Measurements from ENCODE around the gene ARID5B.
"Not testable (repeated sequence)": the region's sequence is repeated elsewhere in the genome, so short reads cannot be mapped to it uniquely, and the experiment has no call there.

The ARID5B gene

DNA sequence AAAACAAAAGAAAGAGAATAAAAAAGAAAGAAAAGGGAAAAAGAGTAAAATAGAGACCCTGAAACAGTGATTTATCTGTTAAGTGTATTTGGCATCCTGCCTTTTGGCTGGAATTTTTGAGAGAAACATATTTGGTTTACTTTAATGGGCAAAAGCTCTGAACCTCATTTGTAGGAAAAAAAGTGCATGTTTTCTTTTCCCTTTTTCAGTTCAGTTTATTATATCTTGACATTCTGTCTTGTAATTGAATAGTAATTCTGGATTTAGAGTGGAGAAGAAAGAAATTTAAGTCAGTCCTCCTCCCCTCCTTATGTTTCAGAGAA lies 69.5 kb downstream of the ARID5B start:
- no peak for DNase-seq

DNA sequence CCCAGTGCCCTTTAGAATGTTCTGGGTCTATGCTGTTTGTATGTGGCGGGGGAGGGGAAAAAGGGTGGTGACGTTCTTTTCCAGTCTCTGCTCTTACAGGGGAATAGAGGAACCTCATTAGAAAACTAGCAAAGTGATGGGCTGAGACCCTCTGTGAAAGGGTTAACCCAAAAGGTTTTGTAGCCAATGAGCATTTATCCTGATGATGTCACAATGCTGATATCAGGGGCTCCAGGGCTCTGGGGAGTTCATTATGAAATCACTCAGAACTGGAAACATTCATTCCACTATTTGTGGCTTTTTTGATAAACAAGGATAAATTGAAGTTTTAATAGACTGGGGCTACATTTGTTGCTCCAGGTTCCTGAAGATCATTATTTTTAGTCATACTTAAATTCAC lies 71.7 kb downstream of the ARID5B start:
- DNase-seq = no peak

DNA sequence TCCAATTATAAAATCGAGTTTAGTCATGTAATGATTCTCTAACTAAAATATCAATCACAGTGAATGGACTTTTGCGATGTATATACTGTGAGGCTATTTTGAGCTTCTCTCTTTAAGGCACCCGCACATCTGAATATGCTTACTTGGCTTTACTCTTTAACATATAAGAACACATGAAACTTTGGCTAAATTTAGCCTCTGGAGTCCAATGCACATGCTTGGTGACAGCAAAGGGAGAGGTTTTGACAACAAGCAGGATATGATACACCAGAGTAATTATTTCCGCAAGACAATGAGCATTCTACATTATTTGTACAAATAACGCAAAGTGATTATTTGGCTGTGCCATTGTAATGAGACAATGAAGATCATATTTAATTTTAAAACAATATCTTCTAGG lies 72.4 kb downstream of the ARID5B start:
- DNase-seq = no peak

DNA sequence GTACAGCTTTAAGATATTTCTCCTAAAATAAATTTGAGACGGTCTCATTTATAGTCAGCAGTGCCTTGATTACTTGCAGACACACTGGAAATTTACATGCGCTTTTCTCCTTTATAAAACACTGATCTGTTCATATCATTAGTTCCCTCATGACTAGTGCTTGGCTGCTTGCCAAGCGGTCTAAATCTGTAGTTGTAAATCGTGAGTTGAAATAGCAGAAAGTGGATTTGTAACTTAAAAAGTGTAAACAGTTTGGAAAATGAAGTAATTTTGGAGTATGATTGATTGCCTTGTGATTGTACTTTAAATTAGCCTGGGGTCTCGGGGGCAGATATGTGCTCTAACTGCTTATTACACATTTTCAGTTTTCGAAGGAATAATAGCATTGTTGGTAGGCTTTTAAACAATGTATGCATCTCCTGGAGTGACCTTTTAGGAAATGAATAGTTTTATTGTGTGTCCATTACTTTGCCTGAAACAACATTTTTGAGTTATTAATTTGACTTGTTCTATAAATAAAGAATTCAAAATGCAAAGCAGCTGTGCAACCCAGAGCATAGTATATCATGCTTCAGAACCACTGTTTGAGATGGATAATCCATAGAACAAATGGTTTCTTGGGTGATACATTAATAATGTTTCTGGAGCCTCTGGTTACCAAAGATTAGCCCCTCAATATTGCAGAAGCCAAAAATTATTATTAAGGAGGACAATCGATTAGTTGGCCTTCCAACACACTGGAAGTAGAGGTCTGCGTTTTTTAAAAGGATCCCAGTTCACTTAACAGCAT lies 73.3 kb downstream of the ARID5B start:
- peak in 1 of 2 experiments; percentile 46 for DNase-seq

DNA sequence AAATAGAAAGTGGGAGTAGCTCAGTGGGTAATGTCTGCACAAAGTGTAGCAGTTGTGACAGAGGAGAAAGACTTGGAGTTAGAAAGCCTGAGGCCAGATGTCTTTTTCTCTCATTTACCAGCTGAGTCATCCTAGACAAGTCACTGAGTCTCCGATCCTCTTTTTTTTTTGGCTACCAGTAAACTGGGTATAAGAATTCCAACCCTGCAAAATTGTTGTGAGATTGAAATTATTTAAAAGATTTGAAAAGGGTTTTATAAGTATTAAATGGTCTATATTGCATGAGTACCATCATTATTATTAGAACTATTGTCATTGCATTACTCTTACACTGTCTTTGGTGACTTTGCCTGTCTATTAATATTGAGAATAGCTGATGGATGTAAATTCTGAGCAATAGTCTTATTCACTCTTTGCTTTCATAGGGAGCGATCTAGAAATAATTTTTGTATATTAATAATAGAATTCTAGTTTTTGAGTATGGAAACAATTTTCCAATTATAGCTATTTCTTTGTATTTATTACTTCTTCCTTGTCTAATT lies 74.0 kb downstream of the ARID5B start:
- peak in 1 of 2 experiments; percentile 52 for DNase-seq

DNA sequence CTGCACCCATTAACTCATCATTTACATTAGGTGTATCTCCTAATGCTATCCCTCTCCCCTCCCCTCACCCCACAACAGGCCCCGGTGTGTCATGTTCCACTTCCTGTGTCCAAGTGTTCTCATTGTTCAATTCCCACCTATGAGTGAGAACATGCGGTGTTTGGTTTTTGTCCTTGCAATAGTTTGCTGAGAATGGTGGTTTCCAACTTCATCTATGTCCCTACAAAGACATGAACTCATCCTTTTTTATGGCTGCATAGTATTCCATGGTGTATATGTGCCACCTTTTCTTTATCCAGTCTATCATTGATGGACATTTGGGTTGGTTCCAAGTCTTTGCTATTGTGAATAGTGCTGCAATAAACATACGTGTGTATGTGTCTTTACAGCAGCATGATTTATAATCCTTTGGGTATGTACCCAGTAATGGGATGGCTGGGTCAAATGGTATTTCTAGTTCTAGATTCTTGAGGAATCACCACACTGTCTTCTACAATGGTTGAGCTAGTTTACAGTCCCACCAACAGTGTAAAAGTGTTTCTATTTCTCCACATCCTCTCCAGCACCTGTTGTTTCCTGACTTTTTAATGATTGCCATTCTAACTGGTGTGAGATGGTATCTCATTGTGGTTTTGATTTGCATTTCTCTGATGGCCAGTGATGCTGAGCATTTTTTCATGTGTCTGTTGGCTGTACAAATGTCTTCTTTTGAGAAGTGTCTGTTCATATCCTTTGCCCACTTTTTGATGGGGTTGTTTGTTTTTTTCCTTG lies 75.6 kb downstream of the ARID5B start:
- DNase-seq = not testable (repeated sequence)

DNA sequence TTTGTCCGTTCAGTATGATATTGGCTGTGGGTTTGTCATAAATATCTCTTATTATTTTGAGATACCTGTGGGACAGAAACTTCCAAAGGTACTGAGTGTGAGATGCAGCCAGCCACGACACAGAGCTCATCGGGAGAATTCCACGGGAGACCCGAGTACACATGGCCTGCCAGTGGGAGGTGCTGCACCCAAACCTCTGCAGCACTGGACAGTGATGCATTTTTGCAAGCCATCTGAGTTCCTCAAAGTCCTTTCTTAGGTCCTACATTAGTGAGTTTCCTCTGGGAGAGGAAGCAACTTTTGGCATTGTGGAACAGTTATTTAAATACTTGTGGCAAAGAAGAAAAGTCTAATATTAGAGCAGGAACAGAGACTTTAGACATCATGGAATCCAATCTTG lies 77.5 kb downstream of the ARID5B start:
- DNase-seq = no peak

DNA sequence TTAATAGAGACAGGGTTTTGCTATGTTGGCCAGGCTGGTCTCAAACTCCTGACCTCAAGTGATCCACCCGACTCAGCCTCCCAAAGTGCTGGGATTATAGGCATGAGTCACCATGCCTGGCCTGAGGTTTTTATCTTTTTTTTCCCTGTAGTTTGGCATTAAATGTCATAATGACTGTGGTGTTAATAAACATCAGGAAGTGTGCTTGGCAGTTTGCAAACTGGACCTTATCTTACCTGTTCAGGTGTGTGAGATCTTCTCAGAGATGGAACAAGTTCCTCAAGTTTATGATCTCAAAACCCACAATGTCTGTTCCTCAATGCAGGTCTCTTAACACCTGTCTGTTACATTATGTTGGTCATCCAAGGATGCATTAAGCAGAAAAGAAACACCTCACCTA lies 80.0 kb downstream of the ARID5B start:
- no peak for DNase-seq

DNA sequence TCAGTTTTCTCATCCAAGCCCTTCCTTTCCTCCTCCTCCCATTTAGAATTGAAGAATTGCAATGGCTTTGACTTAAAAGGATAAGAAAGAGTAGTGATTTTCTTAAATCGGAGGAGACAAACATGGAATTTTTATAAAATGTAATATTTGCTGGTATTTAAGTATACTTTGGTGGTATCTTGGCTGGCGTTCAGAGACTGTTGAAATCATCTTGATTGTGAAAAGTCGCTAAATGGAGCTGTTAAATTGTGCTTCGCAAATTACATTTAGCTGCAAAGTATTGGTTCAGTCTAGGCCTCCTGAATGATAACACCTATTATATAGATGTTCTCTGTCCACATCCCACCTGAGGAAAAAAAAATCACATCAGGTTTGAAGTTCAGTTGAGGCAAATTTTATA lies 81.8 kb downstream of the ARID5B start:
- DNase-seq = no peak

DNA sequence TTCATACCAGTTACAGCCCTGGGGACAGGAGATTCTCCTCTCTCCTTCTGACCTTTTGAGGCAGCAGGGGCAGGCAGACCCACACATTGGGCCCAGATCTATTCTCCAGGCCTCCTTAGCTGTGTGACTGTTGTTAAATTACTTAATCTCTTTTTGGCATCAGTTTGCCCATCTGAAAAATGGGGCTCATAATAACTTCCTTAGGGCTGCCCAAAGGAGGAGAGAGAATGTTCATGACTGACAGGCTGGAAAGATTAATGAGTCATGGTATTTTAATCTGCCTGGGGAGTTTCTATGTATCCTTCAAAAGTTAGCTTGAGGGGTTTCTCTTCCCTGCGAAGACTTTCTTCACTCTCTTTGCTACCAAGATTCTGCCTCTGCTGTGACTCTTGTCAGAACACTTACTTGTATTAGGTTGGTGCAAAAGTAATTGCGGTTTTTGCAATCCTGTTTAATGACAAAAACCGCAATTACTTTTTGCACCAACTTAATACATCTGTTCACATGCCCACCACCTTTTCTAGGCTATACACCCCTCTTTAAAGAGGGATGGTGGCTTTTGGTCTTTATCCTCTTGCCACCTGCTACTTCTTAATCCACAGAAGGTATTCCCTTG lies 83.4 kb downstream of the ARID5B start:
- no peak for DNase-seq

DNA sequence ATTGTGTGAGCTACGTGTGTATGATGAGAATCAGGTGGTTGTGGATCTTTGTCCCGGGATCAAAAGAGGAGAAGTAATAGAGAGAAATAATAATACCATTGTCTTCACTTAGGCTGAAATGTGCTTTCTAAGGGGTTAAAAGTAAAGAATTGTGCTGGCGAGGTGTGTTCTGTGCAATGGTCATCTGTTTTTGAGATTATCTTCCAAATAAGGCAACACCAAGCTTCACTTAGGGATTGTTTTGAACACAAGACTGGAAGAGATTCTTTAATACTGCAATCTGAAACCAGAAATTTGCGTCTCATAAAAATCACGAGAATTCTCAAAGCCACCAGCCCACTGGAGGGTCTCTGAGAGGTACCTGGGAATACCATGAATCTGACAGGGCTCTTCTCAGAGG lies 84.2 kb downstream of the ARID5B start:
- DNase-seq = no peak

DNA sequence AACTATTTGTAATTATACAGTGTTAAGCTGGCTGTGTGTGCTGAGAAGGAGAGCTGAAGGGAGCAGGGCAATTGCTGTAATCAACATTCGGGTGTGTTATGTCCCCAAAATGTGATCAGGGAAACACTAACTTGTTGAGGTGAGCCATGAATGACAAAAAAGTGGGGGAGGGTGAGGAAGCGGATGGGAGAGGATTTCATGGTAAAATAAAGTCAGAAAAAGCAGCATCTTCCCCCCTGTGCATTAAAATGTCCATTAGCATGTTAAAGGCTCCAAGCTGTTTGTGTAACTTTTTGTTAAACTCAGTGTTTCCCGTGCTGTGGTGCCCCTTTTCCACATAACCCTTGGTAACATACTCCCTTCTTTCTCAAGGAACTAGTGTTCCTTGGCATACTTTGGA lies 84.9 kb downstream of the ARID5B start:
- DNase-seq = no peak

DNA sequence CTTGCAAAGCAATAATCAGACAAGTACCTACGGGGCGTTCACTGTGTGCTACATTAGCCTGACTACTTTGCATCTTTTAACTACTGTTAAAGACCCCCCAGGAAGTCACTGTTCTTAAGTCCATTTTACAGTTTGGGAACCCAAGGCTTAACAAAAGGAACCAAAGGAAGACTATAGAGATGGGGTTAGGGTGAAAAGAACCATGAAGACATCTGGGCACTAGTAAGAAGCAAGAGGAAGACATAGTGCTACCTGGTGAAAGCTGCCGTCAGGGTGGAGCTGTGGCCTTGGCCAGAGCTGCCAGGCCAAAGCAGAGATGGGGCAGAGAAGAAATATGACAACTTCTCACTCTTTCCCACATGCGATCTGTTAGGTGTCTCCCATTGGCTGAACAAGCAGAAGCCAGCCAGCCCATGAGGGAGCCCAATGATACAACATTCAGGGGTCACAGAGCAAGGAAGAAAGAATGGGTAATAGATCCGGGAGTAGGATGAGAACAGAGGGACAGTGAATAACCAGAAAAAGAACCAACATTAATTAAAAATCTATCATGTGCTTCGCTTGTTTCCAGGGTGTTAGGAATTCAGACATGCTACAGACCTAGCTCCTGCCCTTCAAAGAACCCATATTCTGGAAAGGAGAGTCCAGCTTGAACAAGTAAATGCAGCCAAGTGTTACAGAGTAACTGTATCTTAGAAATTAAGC lies 85.4 kb downstream of the ARID5B start:
- no peak for DNase-seq

DNA sequence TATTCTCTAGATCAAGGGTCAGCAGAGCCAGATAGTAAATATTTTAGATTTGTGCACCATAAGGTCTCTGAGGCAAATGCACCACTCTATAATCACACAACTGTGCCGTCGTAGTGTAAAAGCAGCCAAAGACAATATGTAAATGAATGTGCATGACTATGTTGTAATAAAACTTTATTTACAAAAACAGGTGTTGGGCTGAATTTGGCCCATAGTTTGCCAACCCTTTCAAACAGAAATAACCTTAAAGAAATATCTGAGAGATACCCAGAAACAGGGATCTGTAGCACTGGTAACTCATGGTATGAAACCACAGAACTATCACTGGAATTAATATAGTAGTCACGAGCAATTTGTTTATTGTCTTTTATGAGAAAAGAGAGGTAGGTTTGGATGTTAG lies 86.0 kb downstream of the ARID5B start:
- DNase-seq = peak in 1 of 2 experiments; percentile 9

DNA sequence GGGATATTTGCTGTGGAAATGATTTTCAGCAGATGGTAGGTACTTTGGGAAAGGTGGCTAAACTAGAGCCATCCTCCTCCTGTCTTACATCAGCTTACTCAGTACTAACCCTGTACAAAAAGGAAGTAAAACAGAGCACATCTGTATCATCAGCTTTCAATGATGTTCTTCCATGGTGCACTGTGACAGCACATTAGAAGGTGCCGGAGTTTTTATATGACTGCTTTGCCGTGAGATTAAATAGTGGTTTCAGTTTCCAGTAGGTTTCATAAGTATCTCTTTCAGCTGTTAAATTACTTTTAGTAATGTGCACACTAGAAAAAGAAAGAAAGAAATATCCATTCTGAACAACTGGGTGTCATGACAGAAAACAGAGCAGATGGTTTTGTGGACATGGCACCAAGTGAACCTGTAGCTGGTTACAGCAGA lies 86.5 kb downstream of the ARID5B start:
- DNase-seq = no peak

DNA sequence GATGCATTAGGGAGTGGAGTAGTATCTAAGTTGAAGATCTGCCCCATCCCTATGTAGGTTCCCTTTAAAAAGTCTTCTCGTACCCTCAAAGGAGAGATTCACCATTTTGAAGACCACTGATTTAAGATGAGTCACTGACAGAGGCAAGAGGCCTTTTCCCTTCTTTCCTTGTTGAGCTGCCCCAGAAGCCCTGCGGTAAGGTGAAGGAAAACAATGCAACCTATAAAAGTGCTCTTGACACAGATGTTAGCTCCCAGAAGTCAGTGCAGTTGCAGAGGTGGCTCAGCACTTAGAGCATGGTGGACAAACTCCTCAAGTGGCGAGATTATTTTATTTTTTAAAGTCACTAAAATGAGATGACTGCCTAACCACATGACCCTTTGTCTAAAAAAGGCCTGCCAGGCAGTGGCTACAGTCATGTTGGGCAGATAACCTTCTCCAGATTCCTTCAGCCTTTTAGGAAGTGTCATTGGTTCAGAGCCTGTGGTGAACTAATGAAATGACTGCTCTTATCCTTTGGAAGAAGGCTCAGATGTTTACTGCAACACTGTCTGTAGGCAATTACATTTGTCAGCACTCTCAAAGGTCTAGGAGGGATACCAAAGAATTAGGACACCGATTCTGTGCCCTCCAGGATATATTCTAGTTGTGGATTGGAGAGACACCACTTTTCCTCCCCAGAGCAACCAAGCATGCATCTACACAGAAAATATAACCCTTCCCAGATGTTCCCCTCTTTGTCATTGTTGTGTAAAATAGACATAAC lies 88.7 kb downstream of the ARID5B start:
- no peak for DNase-seq

DNA sequence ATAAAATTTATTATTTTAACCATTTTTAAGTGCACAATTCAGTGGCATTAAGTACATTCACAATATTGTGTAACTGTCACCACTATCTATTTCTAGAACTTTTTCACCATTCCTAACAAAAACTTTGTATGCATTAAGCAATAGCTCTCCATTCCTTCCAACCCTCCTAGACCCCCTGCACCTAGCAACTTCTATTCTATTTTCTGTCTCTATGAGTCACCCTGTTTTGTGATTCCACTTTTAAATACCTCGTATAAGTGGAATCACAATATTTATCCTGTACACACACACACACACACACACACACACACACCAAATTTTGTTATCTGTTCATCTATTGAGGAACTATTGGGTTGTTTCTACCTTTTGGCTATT lies 89.2 kb downstream of the ARID5B start:
- no peak for DNase-seq

DNA sequence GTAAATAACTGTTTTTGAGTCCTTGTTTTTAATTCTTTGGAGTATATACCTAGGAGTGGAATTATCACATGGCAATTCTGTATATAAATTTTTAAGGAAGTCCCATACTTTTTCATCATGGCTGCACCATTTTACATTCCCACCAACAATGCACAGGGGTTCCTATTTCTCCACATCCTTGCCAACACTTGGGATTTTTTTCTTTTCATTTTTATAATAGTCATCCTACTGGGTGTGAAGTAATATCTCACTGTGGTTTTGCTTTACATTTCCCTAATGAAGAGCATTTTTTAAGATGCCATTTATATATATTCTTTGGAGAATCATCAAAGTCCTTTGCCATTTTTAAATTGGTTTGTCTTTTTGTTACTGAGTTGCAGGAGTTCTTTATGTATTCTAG lies 89.7 kb downstream of the ARID5B start:
- DNase-seq = no peak

DNA sequence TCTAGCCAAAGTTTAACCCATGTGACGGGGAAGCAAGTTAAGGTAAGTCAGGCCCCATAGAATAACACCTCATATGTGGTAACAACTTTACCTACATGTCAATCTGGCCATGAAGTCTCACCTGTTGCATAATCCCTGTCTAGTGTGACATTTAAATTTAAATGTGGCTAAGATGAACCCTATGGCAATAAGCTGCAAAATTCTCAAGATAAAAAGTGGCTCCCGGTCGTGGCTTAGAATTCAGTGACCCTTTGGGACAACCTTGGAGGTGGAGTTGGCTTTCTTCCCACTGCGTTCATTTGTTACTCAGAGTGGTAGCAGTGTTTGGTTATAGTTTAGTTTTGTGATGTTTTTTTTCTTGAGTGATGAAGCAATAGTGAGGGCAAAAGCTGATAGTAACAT lies 90.6 kb downstream of the ARID5B start:
- DNase-seq = no peak

DNA sequence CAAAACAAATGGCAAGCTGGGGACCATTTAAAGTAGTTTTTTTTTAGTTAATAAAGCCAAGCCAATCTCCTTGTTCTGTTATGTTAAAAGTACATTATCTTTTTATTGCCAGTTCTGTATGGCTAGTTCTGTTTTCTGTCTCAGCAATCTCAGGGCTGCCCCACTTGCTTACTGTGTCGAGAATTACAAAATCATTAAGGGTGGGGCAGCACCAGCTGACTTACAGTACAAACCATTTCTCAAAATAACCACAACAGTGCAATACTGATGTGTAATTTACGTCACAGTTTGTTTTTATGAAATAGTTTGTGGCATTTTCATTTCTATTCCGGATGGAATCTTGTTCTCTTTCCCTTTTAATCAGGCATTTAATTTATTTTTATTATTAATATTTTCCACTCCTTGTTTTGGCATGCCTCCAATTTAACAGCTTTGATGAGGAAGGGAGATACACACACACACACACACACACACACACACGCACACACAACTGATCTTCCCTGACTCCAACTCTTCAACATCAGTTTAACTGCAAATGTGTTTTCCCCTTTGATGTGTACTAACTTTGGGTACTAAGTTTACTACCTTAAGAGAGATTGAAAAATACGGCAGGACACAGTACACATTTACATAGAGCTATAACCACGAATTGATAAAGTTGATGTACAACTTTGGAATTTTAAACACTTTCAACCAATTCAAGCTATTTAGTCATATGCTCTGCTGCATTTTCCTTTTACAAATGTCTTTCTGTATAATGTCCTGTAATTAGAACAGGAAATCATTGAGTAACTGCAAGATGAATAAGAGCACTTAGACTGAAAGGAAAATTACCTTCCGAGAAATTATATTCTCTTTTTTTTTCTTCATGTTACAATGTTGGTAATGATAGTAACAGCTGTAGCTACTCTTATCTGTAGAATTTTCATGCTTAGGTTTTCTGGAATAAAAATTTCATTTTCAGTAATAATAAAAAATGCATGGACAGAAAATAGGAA lies 91.5 kb downstream of the ARID5B start:
- DNase-seq = no peak
